NB4 (cell line): ENCODE data around the gene AFMID.
A peak's percentile ranks its signal among the peaks of the same experiment; 100 is the strongest.

ENCODE experiments used
- DNase-seq: peaks from one replicate; pipeline ENCODE4 v3.0.0; 2010; ENCODE audit warnings: low read depth
- H3K4me3 ChIP-seq: one replicate; pipeline ENCODE4 v1.5.1; 2011; ENCODE audit warnings: mild to moderate bottlenecking, low read depth, low read length, moderate library complexity
- MAX ChIP-seq: IDR thresholded peaks from 2 replicates; pipeline ENCODE4 v1.6.1; 2011; ENCODE audit warnings: low read depth, low read length
- MYC ChIP-seq: IDR thresholded peaks from 2 replicates; pipeline ENCODE4 v1.6.1; 2011; ENCODE audit warnings: low read depth, low read length
- POLR2A ChIP-seq: IDR thresholded peaks from 2 replicates; pipeline ENCODE4 v1.6.1; 2011; ENCODE audit warnings: mild to moderate bottlenecking; ENCODE audit not compliant: insufficient read length; ENCODE audit errors: extremely low read depth
- TF ChIP-seq, protein P1 (sequence below): IDR thresholded peaks from one replicate; pipeline ENCODE4 v1.5.1; 2012; ENCODE audit warnings: low read depth, low read length

The AFMID gene

GRCh38 chr17:78237401-78238012 is 50.3 kb downstream of the AFMID start:
- TF ChIP-seq MYC (no peak), MAX (no peak), POLR2A (no peak)
- TF ChIP-seq, protein P1, sequence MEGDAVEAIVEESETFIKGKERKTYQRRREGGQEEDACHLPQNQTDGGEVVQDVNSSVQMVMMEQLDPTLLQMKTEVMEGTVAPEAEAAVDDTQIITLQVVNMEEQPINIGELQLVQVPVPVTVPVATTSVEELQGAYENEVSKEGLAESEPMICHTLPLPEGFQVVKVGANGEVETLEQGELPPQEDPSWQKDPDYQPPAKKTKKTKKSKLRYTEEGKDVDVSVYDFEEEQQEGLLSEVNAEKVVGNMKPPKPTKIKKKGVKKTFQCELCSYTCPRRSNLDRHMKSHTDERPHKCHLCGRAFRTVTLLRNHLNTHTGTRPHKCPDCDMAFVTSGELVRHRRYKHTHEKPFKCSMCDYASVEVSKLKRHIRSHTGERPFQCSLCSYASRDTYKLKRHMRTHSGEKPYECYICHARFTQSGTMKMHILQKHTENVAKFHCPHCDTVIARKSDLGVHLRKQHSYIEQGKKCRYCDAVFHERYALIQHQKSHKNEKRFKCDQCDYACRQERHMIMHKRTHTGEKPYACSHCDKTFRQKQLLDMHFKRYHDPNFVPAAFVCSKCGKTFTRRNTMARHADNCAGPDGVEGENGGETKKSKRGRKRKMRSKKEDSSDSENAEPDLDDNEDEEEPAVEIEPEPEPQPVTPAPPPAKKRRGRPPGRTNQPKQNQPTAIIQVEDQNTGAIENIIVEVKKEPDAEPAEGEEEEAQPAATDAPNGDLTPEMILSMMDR, result no peak
- no peak for DNase-seq
- H3K4me3 ChIP-seq, result no peak overlapping the region

- no peak overlapping the region for H3K4me3 ChIP-seq
- DNase-seq, result no peak
- TF ChIP-seq POLR2A (no peak), MAX (no peak), MYC (no peak)
- TF ChIP-seq, protein P1, result no peak
These were observed 51.8 kb downstream of the AFMID start for GRCh38 chr17:78238823-78239488.

DNA sequence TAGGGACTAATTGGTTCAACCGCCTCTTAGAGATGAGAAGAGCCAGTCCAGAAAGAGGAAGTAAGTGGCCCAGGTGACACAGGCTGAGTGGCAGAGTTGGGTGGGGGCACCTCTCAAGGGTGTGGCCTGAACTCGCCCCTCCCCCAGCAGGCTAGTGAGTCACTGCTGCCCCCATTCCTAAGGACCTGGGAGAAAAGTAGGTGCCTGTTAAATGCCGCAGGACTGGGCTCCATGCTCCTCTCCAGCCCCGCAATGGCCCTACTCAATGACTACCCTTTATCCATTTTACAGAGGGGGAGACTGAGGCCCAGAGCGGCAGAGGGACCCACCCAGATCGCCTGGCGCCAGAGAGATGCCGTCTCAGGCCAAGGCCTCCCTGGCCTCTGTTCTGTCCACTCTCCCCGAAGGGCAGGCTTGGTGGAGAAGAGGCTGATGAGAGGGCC is 52.3 kb downstream of the AFMID start:
- H3K4me3 ChIP-seq, result no peak overlapping the region
- TF ChIP-seq MAX, result no peak
- TF ChIP-seq, protein P1, result no peak
- no peak for TF ChIP-seq POLR2A
- TF ChIP-seq MYC, result no peak
- peak; percentile 66 for DNase-seq

DNA sequence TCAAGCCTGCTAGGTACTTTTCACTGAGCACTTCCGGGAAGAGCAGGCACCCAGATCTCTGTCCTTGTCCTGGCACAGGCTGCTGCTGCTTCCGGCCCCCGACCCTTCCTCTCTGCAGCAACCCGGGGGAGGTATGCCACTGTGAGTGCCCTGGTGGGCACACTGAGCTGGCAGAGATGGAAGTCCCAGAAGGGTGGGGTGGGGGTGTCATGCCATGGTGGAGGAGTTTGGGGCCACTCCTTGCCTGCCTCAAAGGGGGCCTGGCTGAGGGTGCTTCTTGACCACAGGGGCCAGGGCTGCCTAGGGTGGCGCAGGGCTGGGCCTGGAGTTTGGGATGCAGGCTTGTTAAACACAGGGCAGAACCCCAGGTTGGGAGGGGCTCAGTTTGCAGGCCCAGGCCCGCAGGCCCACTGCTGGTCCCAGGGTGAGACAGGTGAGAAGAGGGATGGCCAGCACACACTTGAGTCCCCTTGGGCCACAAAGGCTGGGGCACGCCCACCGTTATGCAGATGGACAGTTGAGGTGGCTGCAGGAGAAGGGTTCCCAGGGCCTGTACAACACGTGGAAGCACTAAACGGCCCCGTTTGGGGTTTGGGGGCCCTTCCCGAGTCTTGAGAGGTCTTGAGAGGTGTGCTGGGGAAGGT is 53.0 kb downstream of the AFMID start:
- TF ChIP-seq, protein P1, result no peak
- TF ChIP-seq POLR2A (no peak), MYC (no peak), MAX (no peak)
- H3K4me3 ChIP-seq, result no peak overlapping the region
- no peak for DNase-seq

- H3K4me3 ChIP-seq, result no peak overlapping the region
- TF ChIP-seq MAX (no peak), POLR2A (no peak), MYC (no peak)
- TF ChIP-seq, protein P1, result no peak
- no peak for DNase-seq
These were observed 53.7 kb downstream of the AFMID start for GRCh38 chr17:78240839-78241238.
